OCI-LY1 (cell line): ENCODE data around the gene BOC.

Source experiments
- H2AFZ ChIP-seq: fragments of 200-600 bp; sonication (generic), shearing (Covaris generic); 2 replicates; pipeline ENCODE4 v1.6.0; 2014; ENCODE audit warnings: antibody characterized with exemption, mild to moderate bottlenecking, low read length
- H3F3A ChIP-seq: fragments of 200-600 bp; sonication (generic), shearing (Covaris generic); 2 replicates; pipeline ENCODE4 v1.6.0; 2014; ENCODE audit warnings: mild to moderate bottlenecking, antibody characterized with exemption, low read length, moderate library complexity; ENCODE audit not compliant: insufficient read depth
- H3K27ac ChIP-seq: fragments of 200-600 bp; sonication (generic); 2 replicates; pipeline ENCODE4 v1.5.1; 2014; ENCODE audit warnings: low read length, mixed run types, mild to moderate bottlenecking, low read depth; ENCODE audit not compliant: poor library complexity, severe bottlenecking
- H3K27me3 ChIP-seq: fragments of 200-600 bp; sonication (generic); 2 replicates; pipeline ENCODE4 v1.6.0; 2014; ENCODE audit warnings: antibody characterized with exemption, mild to moderate bottlenecking, low read length, moderate library complexity; ENCODE audit not compliant: insufficient read depth
- H3K36me3 ChIP-seq: fragments of 200-600 bp; sonication (generic); 2 replicates; pipeline ENCODE4 v1.6.1; 2014; ENCODE audit warnings: mild to moderate bottlenecking, antibody characterized with exemption, low read length, moderate library complexity, mixed read lengths; ENCODE audit not compliant: insufficient read depth
- H3K4me1 ChIP-seq: fragments of 200-600 bp; sonication (generic); 2 replicates; pipeline ENCODE4 v1.5.1; 2014; ENCODE audit warnings: mild to moderate bottlenecking, low read length, moderate library complexity; ENCODE audit not compliant: insufficient read depth, severe bottlenecking
- H3K4me2 ChIP-seq: fragments of 200-600 bp; sonication (generic), shearing (Covaris generic); 2 replicates; pipeline ENCODE4 v1.6.1; 2014; ENCODE audit warnings: low read length
- H3K4me3 ChIP-seq: fragments of 200-600 bp; sonication (generic); 2 replicates; pipeline ENCODE4 v1.5.1; 2014; ENCODE audit warnings: low read length, low read depth, mild to moderate bottlenecking, mixed read lengths; ENCODE audit not compliant: poor library complexity, severe bottlenecking
- H3K79me2 ChIP-seq: fragments of 200-600 bp; shearing (Covaris generic); 2 replicates; pipeline ENCODE4 v1.6.1; 2016; ENCODE audit warnings: mixed run types, low read length, mixed read lengths; ENCODE audit not compliant: insufficient read depth
- H3K9ac ChIP-seq: fragments of 200-600 bp; sonication (generic), shearing (Covaris generic); 2 replicates; pipeline ENCODE4 v1.6.1; 2014; ENCODE audit warnings: mild to moderate bottlenecking, low read length, mixed read lengths
- H3K9me2 ChIP-seq: fragments of 200-600 bp; sonication (generic), shearing (Covaris generic); 2 replicates; pipeline ENCODE4 v1.6.1; 2014; ENCODE audit warnings: low read depth, mild to moderate bottlenecking, low read length, mixed read lengths
- H3K9me3 ChIP-seq: fragments of 200-600 bp; shearing (Covaris generic); 2 replicates; pipeline ENCODE4 v1.6.1; 2014; ENCODE audit warnings: low read length, mixed read lengths
- H4K20me1 ChIP-seq: fragments of 200-600 bp; sonication (generic), shearing (Covaris generic); 2 replicates; pipeline ENCODE4 v1.6.0; 2016; ENCODE audit warnings: mild to moderate bottlenecking, low read length; ENCODE audit not compliant: insufficient read depth
- EZH2 ChIP-seq: fragments of 200-600 bp; sonication (generic), shearing (Covaris generic); IDR thresholded peaks from 2 replicates; pipeline ENCODE4 v1.8.0; 2017; ENCODE audit warnings: borderline replicate concordance, mixed run types, mild to moderate bottlenecking, antibody characterized with exemption, low read length, moderate library complexity, mixed read lengths
- TF ChIP-seq, protein P1 (sequence below): fragments of 200-600 bp; sonication (generic), shearing (Covaris generic); IDR thresholded peaks from 2 replicates; pipeline ENCODE4 v1.5.1; 2017; ENCODE audit warnings: mild to moderate bottlenecking, antibody characterized with exemption, low read length, moderate library complexity, mixed read lengths

The BOC gene

GRCh38 chr3:113268311-113268710 lies 57.0 kb downstream of the BOC start:
- H2AFZ ChIP-seq, result no peak overlapping the region
- no peaks in the 10 kb centered on the region for H3K9me3 ChIP-seq
- H3K36me3 ChIP-seq, result no peaks in the 10 kb centered on the region
- peaks cover 4% of the 10 kb centered on the region for H3K4me1 ChIP-seq
- TF ChIP-seq, protein P1, sequence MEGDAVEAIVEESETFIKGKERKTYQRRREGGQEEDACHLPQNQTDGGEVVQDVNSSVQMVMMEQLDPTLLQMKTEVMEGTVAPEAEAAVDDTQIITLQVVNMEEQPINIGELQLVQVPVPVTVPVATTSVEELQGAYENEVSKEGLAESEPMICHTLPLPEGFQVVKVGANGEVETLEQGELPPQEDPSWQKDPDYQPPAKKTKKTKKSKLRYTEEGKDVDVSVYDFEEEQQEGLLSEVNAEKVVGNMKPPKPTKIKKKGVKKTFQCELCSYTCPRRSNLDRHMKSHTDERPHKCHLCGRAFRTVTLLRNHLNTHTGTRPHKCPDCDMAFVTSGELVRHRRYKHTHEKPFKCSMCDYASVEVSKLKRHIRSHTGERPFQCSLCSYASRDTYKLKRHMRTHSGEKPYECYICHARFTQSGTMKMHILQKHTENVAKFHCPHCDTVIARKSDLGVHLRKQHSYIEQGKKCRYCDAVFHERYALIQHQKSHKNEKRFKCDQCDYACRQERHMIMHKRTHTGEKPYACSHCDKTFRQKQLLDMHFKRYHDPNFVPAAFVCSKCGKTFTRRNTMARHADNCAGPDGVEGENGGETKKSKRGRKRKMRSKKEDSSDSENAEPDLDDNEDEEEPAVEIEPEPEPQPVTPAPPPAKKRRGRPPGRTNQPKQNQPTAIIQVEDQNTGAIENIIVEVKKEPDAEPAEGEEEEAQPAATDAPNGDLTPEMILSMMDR, result no peak
- TF ChIP-seq EZH2, result no peak
- H4K20me1 ChIP-seq, result no peaks in the 10 kb centered on the region
- no peak overlapping the region for H3K9ac ChIP-seq
- H3F3A ChIP-seq, result no peaks in the 10 kb centered on the region
- no peak overlapping the region for H3K27ac ChIP-seq
- H3K9me2 ChIP-seq, result no peaks in the 10 kb centered on the region
- no peaks in the 10 kb centered on the region for H3K27me3 ChIP-seq
- H3K79me2 ChIP-seq, result no peaks in the 10 kb centered on the region
- H3K4me3 ChIP-seq, result no peak overlapping the region
- H3K4me2 ChIP-seq, result no peak overlapping the region

DNA sequence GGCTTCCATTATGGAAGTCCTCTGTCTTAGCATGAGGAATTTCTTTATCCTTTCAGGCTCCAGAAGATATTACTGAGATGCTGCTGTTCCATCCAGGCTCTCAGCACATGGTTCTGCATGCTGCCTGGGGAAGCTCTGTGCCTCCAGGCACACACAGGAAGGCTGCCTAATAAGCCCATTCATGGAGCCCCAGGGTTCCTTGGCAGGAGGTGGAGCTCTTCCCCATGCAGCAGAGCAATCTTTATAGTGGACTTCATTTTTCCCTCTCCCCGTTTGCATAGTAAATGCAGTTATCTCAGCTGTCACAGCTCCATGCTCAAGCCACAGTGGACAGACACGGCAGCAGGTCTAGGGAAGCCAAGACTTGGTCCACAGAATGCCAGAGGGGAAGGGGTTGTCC lies 57.6 kb downstream of the BOC start:
- Histone ChIP-seq H3K4me3 (no peak overlapping the region), H3K4me2 (no peak overlapping the region), H4K20me1 (no peaks in the 10 kb centered on the region), H2AFZ (no peak overlapping the region), H3K79me2 (no peaks in the 10 kb centered on the region), H3K36me3 (no peaks in the 10 kb centered on the region), H3K27me3 (no peaks in the 10 kb centered on the region), H3K27ac (no peak overlapping the region), H3K9me3 (no peaks in the 10 kb centered on the region), H3K4me1 (peaks cover 4% of the 10 kb centered on the region), H3K9me2 (no peaks in the 10 kb centered on the region), H3K9ac (no peak overlapping the region), H3F3A (no peaks in the 10 kb centered on the region)
- TF ChIP-seq, protein P1, result no peak
- TF ChIP-seq EZH2, result no peak

- H3K36me3 ChIP-seq, result no peaks in the 10 kb centered on the region
- H3K79me2 ChIP-seq, result no peaks in the 10 kb centered on the region
- TF ChIP-seq, protein P1, result no peak
- no peak for TF ChIP-seq EZH2
- H4K20me1 ChIP-seq, result no peaks in the 10 kb centered on the region
- no peak overlapping the region for H3K9ac ChIP-seq
- no peak overlapping the region for H2AFZ ChIP-seq
- no peak overlapping the region for H3K4me3 ChIP-seq
- H3K27ac ChIP-seq, result no peak overlapping the region
- H3K9me3 ChIP-seq, result no peaks in the 10 kb centered on the region
- no peaks in the 10 kb centered on the region for H3K27me3 ChIP-seq
- no peaks in the 10 kb centered on the region for H3F3A ChIP-seq
- no peaks in the 10 kb centered on the region for H3K9me2 ChIP-seq
- H3K4me2 ChIP-seq, result no peak overlapping the region
- H3K4me1 ChIP-seq, result peaks cover 4% of the 10 kb centered on the region
These were observed 58.3 kb downstream of the BOC start for GRCh38 chr3:113269661-113270060.
